ENCODE data around the gene HNRNPA2B1. TPM values are rescaled to one million over a fixed set of nuclear protein-coding genes. Genes with fewer than 3 reads are reported as not detected.
A peak's percentile ranks its signal among the peaks of the same experiment; 100 is the strongest.

HNRNPA2B1 gene
- total RNA-seq, 1 donor from 2014 or later: 57.0 TPM

- H3K4me1 ChIP-seq: peaks cover 0 to 26% of the 10 kb centered on the region in 2 donors
- intact Hi-C loops (cut with DNase I): no loop called here
- H3K9me3 ChIP-seq: no peaks in the 10 kb centered on the region
These were observed 11.5 kb downstream of the HNRNPA2B1 start for GRCh38 chr7:26188957-26189541.

GRCh38 chr7:26188206-26188956 lies 12.2 kb downstream of the HNRNPA2B1 start:
- DNase-seq (ENCODE audit: low spot score in 2 of 2): no peak
- H3K4me3 ChIP-seq: no peak overlapping the region
- intact Hi-C loops (cut with DNase I): no loop called here
- H3K36me3 ChIP-seq: peaks cover 52 to 70% of the 10 kb centered on the region in 2 donors
- H3K9me3 ChIP-seq: no peaks in the 10 kb centered on the region
- H3K4me1 ChIP-seq: peaks cover 0 to 21% of the 10 kb centered on the region in 2 donors
- H3K27ac ChIP-seq: no peak overlapping the region
- no peak for TF ChIP-seq CTCF (IDR thresholded peaks at IDR 0.05)
- no peaks in the 10 kb centered on the region for H3K27me3 ChIP-seq

More at GRCh38 chr7:26188957-26189541, 11.5 kb downstream of the HNRNPA2B1 start:
- Histone ChIP-seq H3K27me3 (no peaks in the 10 kb centered on the region), H3K27ac (no peak overlapping the region), H3K36me3 (peaks cover 58 to 77% of the 10 kb centered on the region in 2 donors), H3K4me3 (no peak overlapping the region)
- no peak for DNase-seq (ENCODE audit: low spot score in 2 of 2)
- TF ChIP-seq CTCF (IDR thresholded peaks at IDR 0.05): no peak

- Histone ChIP-seq H3K27ac (no peak overlapping the region), H3K36me3 (peaks cover 44 to 62% of the 10 kb centered on the region in 2 donors), H3K27me3 (no peaks in the 10 kb centered on the region), H3K4me3 (no peak overlapping the region), H3K4me1 (peaks cover 0 to 16% of the 10 kb centered on the region in 2 donors), H3K9me3 (no peaks in the 10 kb centered on the region)
- no peak for TF ChIP-seq CTCF (IDR thresholded peaks at IDR 0.05)
- intact Hi-C loops (cut with DNase I): no loop called here
- DNase-seq (ENCODE audit: low spot score in 2 of 2): no peak
These were observed 13.0 kb downstream of the HNRNPA2B1 start for GRCh38 chr7:26187380-26188205.

GRCh38 chr7:26186364-26187311 lies 13.9 kb downstream of the HNRNPA2B1 start:
- H3K27ac ChIP-seq: peak overlapping the region in 1 of 2 donors; percentile 30
- intact Hi-C loops (cut with DNase I): no loop called here
- H3K36me3 ChIP-seq: peaks cover 34 to 53% of the 10 kb centered on the region in 2 donors

More at GRCh38 chr7:26186364-26187311, 13.9 kb downstream of the HNRNPA2B1 start:
- DNase-seq (ENCODE audit: low spot score in 2 of 2): no peak
- no peaks in the 10 kb centered on the region for H3K9me3 ChIP-seq
- H3K27me3 ChIP-seq: no peaks in the 10 kb centered on the region
- TF ChIP-seq CTCF (IDR thresholded peaks at IDR 0.05): no peak
- H3K4me3 ChIP-seq: no peak overlapping the region
- H3K4me1 ChIP-seq: peaks cover 0 to 12% of the 10 kb centered on the region in 2 donors
